ENCODE measurements around the gene HLA-DPA1. TPM values are rescaled to one million over a fixed set of nuclear protein-coding genes. Genes with fewer than 3 reads are reported as not detected.
"Not testable (repeated sequence)": the region's sequence is repeated elsewhere in the genome, so short reads cannot be mapped to it uniquely, and the experiment has no call there.

The HLA-DPA1 gene
- total RNA-seq, 1 donor from 2014 or later = 491 TPM

DNA sequence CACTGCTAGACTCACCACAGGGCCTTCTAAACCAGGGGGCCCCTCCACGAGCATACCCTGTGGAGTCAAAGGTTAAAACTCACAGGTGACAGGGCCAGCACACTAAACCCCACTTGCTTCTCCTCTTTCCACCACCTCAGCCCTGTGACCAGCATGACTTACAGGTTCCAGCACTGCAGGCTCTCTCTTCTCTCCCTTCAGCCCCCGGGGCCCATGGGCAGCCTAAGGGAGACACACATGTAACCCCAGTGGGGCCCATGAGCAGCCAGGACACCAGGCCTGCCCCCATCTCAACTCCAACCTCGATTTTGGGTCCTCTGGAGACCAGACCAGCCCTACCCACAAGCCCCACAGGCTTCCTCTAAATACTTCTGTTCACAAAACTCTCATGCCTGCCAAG lies 30.3 kb upstream of the HLA-DPA1 start:
- ATAC-seq (no peak), DNase-seq (no peak)
- peaks cover 6% of the 10 kb centered on the region for H3K9me3 ChIP-seq
- H3K4me1 ChIP-seq = no peaks in the 10 kb centered on the region
- H3K27me3 ChIP-seq = no peaks in the 10 kb centered on the region
- no peaks in the 10 kb centered on the region for H3K36me3 ChIP-seq
- H3K4me3 ChIP-seq = no peak overlapping the region
- TF ChIP-seq, protein P1, sequence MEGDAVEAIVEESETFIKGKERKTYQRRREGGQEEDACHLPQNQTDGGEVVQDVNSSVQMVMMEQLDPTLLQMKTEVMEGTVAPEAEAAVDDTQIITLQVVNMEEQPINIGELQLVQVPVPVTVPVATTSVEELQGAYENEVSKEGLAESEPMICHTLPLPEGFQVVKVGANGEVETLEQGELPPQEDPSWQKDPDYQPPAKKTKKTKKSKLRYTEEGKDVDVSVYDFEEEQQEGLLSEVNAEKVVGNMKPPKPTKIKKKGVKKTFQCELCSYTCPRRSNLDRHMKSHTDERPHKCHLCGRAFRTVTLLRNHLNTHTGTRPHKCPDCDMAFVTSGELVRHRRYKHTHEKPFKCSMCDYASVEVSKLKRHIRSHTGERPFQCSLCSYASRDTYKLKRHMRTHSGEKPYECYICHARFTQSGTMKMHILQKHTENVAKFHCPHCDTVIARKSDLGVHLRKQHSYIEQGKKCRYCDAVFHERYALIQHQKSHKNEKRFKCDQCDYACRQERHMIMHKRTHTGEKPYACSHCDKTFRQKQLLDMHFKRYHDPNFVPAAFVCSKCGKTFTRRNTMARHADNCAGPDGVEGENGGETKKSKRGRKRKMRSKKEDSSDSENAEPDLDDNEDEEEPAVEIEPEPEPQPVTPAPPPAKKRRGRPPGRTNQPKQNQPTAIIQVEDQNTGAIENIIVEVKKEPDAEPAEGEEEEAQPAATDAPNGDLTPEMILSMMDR (IDR thresholded peaks at IDR 0.05) = no peak
- H3K27ac ChIP-seq = no peak overlapping the region
- intact Hi-C loops (cut with DNase I) = no loop called here

DNA sequence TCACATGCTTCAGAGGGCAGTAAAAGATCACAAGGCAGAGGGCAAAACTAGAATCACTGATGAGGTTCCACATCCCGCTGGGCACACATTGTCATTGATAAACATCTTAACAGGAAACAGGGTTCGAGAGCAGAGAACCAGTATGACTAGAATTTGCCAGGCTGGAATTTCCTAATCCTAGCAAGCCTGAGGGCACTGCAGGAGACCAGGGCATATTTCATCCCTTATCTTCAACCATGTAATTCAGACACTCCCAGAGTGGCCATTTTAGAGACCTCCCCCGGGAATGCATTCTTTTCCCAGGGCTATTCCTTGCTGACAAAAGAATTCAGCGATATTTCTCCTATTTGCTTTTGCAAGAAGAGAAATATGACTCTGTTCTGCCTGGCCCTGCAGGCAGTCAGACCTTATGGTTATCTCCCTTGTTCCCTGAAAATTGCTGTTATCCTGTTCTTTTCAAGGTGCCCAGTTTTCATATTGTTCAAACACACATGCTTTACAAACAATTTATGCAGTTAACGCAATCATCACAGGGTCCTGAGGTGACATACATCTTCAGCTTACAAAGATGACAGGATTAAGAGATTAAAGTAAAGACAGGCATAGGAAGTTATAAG lies 27.8 kb upstream of the HLA-DPA1 start:
- H3K4me1 ChIP-seq; intact Hi-C loops (cut with DNase I); H3K27ac ChIP-seq: not testable (repeated sequence)

DNA sequence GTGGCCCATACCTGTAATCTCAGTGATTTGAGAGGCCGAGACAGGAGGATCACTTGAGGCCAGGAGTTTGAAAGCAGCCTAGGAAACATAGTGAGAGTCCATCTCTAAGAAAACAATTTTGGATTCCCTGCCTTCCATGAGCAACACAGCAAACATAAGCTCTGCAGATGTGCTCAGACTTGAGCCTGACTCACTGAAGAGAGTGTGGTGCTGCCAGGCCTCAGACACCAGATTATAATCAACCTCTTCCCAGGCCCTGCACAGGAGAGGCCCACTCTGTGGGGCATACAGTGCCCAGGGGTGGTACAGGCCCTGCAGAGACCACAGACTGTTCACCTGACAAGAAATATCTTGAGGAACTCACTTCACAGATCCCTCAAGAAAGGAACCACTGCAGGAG lies 22.2 kb upstream of the HLA-DPA1 start:
- DNase-seq = no peak
- Histone ChIP-seq H3K27ac (no peak overlapping the region), H3K4me1 (no peaks in the 10 kb centered on the region), H3K27me3 (peaks cover 9% of the 10 kb centered on the region), H3K4me3 (no peak overlapping the region), H3K9me3 (peaks cover under 1% of the 10 kb centered on the region), H3K36me3 (no peaks in the 10 kb centered on the region)
- ATAC-seq = no peak
- intact Hi-C loops (cut with DNase I) = no loop called here
- TF ChIP-seq, protein P1 (IDR thresholded peaks at IDR 0.05) = no peak

More for the DNA sequence above, 27.8 kb upstream of the HLA-DPA1 start:
- H3K27me3 ChIP-seq, H3K36me3 ChIP-seq, DNase-seq, H3K9me3 ChIP-seq, ATAC-seq, H3K4me3 ChIP-seq: not testable (repeated sequence)

DNA sequence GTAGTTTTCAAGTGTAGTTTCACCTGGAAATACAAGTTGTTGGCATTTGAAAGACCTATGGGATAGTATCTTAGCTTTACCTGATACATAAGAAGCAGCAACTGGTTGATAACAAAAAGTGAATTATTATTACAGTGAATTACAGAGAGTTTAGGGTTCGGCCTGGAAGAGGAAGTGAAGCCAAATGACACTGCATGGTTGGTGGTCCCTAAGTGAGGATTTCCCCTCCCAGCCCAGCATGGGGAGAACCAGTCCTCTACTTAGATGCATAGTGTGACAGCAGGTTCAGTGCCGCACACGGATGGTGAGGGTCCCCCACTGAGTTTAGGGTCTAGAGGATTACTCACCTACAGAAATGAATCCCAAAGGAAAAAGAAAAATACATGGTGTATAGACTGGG lies 20.4 kb upstream of the HLA-DPA1 start:
- no peak overlapping the region for H3K27ac ChIP-seq
- H3K4me3 ChIP-seq = no peak overlapping the region
- no peak for ATAC-seq
- no peaks in the 10 kb centered on the region for H3K36me3 ChIP-seq
- no peak for DNase-seq
- H3K4me1 ChIP-seq = no peaks in the 10 kb centered on the region
- no peaks in the 10 kb centered on the region for H3K9me3 ChIP-seq
- intact Hi-C loops (cut with DNase I) = no loop called here
- peaks cover 9% of the 10 kb centered on the region for H3K27me3 ChIP-seq
- TF ChIP-seq, protein P1 (IDR thresholded peaks at IDR 0.05) = no peak

DNA sequence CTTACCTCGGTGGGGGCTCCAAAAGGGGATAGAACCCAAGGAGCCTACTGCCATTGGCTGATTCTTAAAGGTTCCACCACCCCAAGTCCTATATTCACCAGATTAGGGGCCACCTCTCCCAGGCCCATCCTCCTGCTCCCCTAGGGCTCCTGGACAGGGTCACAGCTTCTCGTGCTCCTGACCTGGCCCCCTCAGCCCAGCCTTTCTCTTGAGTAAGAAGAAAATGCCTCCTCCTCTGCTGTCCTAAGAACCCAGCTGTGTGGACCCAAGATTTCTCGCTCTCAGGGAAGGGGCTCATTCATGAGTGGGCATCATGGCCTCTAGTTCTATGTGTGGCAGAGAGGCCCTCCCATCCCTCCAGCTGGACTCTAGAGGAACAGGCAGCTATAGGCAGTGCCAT lies 18.9 kb upstream of the HLA-DPA1 start:
- intact Hi-C loops (cut with DNase I) = no loop called here
- no peaks in the 10 kb centered on the region for H3K9me3 ChIP-seq
- ATAC-seq (no peak), DNase-seq (no peak)
- H3K36me3 ChIP-seq = peaks cover 1% of the 10 kb centered on the region
- H3K27ac ChIP-seq = no peak overlapping the region
- H3K4me3 ChIP-seq = no peak overlapping the region
- H3K4me1 ChIP-seq = no peaks in the 10 kb centered on the region
- TF ChIP-seq, protein P1 (IDR thresholded peaks at IDR 0.05) = no peak
- H3K27me3 ChIP-seq = peaks cover 9% of the 10 kb centered on the region

DNA sequence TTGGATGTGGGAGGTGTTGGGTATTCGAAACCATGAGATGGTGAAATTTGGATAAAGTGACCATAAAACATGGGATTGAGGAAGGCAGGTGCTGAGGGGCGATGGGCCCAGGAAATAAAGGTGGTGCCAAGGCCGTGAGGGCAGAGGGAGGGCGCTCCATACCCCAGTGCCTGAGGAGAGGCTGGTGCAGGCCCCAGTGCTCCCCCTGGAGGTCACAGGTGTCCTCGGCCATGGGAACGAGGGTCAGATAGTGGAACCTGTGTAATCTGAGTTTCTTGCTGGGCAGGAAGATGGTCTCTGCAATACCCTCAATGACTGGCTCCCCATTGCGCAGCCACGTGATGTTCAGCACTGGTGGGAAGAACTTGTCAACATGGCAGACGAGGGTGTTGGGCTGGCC lies 18.5 kb upstream of the HLA-DPA1 start:
- ATAC-seq (peak; percentile 94), DNase-seq (peak; percentile 83)
- Histone ChIP-seq H3K4me1 (no peaks in the 10 kb centered on the region), H3K27me3 (peaks cover 9% of the 10 kb centered on the region), H3K4me3 (no peak overlapping the region), H3K27ac (no peak overlapping the region), H3K36me3 (peaks cover 5% of the 10 kb centered on the region), H3K9me3 (no peaks in the 10 kb centered on the region)
- intact Hi-C loops (cut with DNase I) = no loop called here
- TF ChIP-seq, protein P1 (IDR thresholded peaks at IDR 0.05) = peak; percentile 68
